ENCODE data around the gene ZNF292.

- TF ChIP-seq CTCF (IDR thresholded peaks at IDR 0.05; ENCODE audit: borderline replicate concordance, extremely low read depth, low read length, poor library complexity, severe bottlenecking) (no peak), EZH2 (IDR thresholded peaks at IDR 0.05; ENCODE audit: borderline replicate concordance, low read depth, low read length, severe bottlenecking) (no peak)
Measured at GRCh38 chr6:87127737-87128136, 27.6 kb upstream of the ZNF292 start.
